A549 (cell line): ENCODE measurements around the gene KDM4B.

ENCODE experiments used
- EP300 ChIP-seq, 2 experiments: fragments of >200 bp; sonication (Bioruptor Twin); formaldehyde crosslinking; IDR thresholded peaks; 2 replicates in 1 of 2; 3 replicates in 1 of 2; pipeline ENCODE4 v1.6.1; 2016 to 2017
- NR3C1 ChIP-seq: fragments of >200 bp; sonication (Bioruptor Twin); formaldehyde crosslinking; IDR thresholded peaks from 3 replicates; pipeline ENCODE4 v1.6.1; 2017
- TF ChIP-seq, protein P1 (sequence below): fragments of >200 bp; sonication (Bioruptor Twin); formaldehyde crosslinking; IDR thresholded peaks from 3 replicates; pipeline ENCODE4 v1.5.1; 2016
- TF ChIP-seq, protein P2 (sequence below): IDR thresholded peaks from 2 replicates; pipeline ENCODE4 v1.6.1; 2012

DNA sequence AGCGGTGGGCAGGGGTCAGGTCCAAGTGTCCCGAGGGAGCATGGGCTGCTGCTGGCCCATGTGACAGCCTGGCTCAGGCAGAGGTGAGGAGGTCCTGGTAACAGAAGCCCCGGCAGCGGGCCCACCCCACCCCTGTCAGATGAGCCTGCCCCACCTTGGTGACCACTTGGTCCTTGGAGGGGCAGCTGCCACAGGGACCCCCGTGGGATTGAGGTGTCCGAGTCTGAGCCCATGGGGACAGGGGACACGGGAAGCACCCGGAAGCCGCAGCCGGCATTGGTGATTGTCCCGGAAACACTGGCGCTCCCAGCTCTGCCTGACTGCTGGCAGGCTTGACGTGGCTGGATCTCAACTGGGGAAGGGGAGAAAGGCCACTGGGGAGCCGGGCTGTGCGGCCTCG lies 149.1 kb downstream of the KDM4B start:
- TF ChIP-seq, protein P1, sequence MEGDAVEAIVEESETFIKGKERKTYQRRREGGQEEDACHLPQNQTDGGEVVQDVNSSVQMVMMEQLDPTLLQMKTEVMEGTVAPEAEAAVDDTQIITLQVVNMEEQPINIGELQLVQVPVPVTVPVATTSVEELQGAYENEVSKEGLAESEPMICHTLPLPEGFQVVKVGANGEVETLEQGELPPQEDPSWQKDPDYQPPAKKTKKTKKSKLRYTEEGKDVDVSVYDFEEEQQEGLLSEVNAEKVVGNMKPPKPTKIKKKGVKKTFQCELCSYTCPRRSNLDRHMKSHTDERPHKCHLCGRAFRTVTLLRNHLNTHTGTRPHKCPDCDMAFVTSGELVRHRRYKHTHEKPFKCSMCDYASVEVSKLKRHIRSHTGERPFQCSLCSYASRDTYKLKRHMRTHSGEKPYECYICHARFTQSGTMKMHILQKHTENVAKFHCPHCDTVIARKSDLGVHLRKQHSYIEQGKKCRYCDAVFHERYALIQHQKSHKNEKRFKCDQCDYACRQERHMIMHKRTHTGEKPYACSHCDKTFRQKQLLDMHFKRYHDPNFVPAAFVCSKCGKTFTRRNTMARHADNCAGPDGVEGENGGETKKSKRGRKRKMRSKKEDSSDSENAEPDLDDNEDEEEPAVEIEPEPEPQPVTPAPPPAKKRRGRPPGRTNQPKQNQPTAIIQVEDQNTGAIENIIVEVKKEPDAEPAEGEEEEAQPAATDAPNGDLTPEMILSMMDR, result no peak
- TF ChIP-seq NR3C1 (no peak), EP300 (IDR thresholded peaks at IDR 0.05) (no peak)
- TF ChIP-seq, protein P2, sequence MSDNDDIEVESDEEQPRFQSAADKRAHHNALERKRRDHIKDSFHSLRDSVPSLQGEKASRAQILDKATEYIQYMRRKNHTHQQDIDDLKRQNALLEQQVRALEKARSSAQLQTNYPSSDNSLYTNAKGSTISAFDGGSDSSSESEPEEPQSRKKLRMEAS, result no peak
